HL-60 (cell line): ENCODE data around the gene THBS3.
"Not testable (repeated sequence)": the region's sequence is repeated elsewhere in the genome, so short reads cannot be mapped to it uniquely, and the experiment has no call there.

ENCODE experiments used
- DNase-seq, 2 experiments: peaks; one replicate each; pipeline ENCODE4 v3.0.0-alpha.2; 2010 to 2020; ENCODE audit warnings: low read depth in 1 of 2, low spot score in 1 of 2
- H3K27ac ChIP-seq: fragments of 250-450 bp; sonication (Bioruptor Pico); replicated peaks from 2 replicates; pipeline ENCODE4 v1.5.1; 2020; ENCODE audit warnings: mild to moderate bottlenecking, moderate library complexity
- H3K27me3 ChIP-seq: fragments of 250-450 bp; sonication (Bioruptor Pico); 2 replicates; pipeline ENCODE4 v1.5.1; 2021; ENCODE audit warnings: mild to moderate bottlenecking, moderate library complexity; ENCODE audit not compliant: insufficient read depth, poor library complexity, severe bottlenecking
- H3K4me3 ChIP-seq: replicated peaks from 2 replicates; pipeline ENCODE4 v1.5.1; 2011; ENCODE audit warnings: mild to moderate bottlenecking, control low read depth, low read length; ENCODE audit not compliant: insufficient read depth
- CTCF ChIP-seq: IDR thresholded peaks from one replicate; pipeline ENCODE4 v1.5.1; 2011; ENCODE audit warnings: low read length, control low read depth, inconsistent platforms; ENCODE audit not compliant: insufficient read depth
- GABPA ChIP-seq: IDR thresholded peaks from 2 replicates; pipeline ENCODE4 v1.6.1; 2012; ENCODE audit warnings: low read depth
- POLR2AphosphoS5 ChIP-seq: IDR thresholded peaks from 2 replicates; pipeline ENCODE4 v1.6.1; 2012; ENCODE audit warnings: low read depth
- REST ChIP-seq: IDR thresholded peaks from 2 replicates; pipeline ENCODE4 v1.6.1; 2012; ENCODE audit warnings: low read depth; ENCODE audit not compliant: insufficient replicate concordance
- SPI1 ChIP-seq: IDR thresholded peaks from 2 replicates; pipeline ENCODE4 v1.6.1; 2012; ENCODE audit warnings: low read depth, mild to moderate bottlenecking, borderline replicate concordance

The THBS3 gene

GRCh38 chr1:155232001-155232978, 24.6 kb upstream of the THBS3 start:
- not testable (repeated sequence) for H3K27ac ChIP-seq, H3K27me3 ChIP-seq, DNase-seq, H3K4me3 ChIP-seq

- H3K4me3 ChIP-seq, DNase-seq, H3K27ac ChIP-seq, H3K27me3 ChIP-seq: not testable (repeated sequence)
These were observed 23.6 kb upstream of the THBS3 start for GRCh38 chr1:155231302-155231701.

GRCh38 chr1:155228096-155228427, 20.4 kb upstream of the THBS3 start:
- no peaks in the 10 kb centered on the region for H3K27me3 ChIP-seq
- peak overlapping the region; percentile 93 for H3K27ac ChIP-seq
- no peak for TF ChIP-seq SPI1
- TF ChIP-seq CTCF = no peak
- no peak for TF ChIP-seq GABPA
- TF ChIP-seq REST = no peak
- no peak for TF ChIP-seq POLR2AphosphoS5
- DNase-seq = no peak
- no peak overlapping the region; the same call in 1 of the 2 replicates for H3K4me3 ChIP-seq

GRCh38 chr1:155227261-155228095, 19.8 kb upstream of the THBS3 start:
- H3K27me3 ChIP-seq = no peaks in the 10 kb centered on the region
- peak; percentile 99 for DNase-seq
- H3K4me3 ChIP-seq = peak overlapping the region; percentile 58
- TF ChIP-seq CTCF = no peak
- peak; percentile 66 for TF ChIP-seq REST
- peak; percentile 93 for TF ChIP-seq POLR2AphosphoS5
- TF ChIP-seq GABPA = no peak
- peak; percentile 48; the same call in 1 of the 2 replicates for TF ChIP-seq SPI1
- peak overlapping the region; percentile 93 for H3K27ac ChIP-seq
